Stimulated activated effector memory CD8-positive, alpha-beta T cell treated with anti-CD3 and anti-CD28 coated beads, Interleukin-12 subunit alpha, Interleukin-12 subunit beta, amount 100 ng/mL, for 72 hours (primary cell): ENCODE results near the gene ASZ1.

Experiments
- ATAC-seq: fragments of 150-1000 bp; cut with Tn5 transposase; 2 replicates; pipeline ENCODE4 v1.10.0; 2021
- DNase-seq, 2 donors: peaks; one replicate each; pipeline ENCODE4 v3.0.0; 2021 to 2022; ENCODE audit warnings: low spot score in 2 of 2
- H3K27ac Mint-ChIP-seq: one replicate; pipeline ENCODE4 v1.8.0; 2022; ENCODE audit warnings: mild to moderate bottlenecking, mixed read lengths
- H3K36me3 Mint-ChIP-seq: one replicate; pipeline ENCODE4 v1.8.0; 2022; ENCODE audit warnings: mild to moderate bottlenecking, mixed read lengths
- H3K4me1 Mint-ChIP-seq: one replicate; pipeline ENCODE4 v1.8.0; 2022; ENCODE audit warnings: mixed read lengths
- H3K4me3 Mint-ChIP-seq: one replicate; pipeline ENCODE4 v1.8.0; 2022; ENCODE audit warnings: mild to moderate bottlenecking, mixed read lengths
- H3K9me3 Mint-ChIP-seq: one replicate; pipeline ENCODE4 v1.8.0; 2022; ENCODE audit warnings: mixed read lengths

Gene ASZ1

DNA sequence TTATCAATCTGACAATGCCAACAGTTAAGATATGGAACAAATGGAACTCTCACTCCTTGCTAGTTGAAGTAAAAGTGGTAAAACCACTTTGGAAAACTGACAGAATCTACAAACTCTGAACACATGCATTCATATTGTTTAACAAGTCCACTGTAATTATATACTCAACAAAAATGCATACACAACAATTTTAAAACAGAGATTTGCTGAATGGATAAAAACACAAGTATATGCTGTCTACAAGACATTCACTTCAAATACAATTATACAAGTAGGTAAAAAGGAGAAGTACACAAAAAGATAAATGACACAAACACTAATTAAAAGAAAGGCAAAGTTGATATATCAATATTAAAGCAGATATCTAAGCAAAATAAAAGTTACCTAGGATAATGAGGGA, 95.3 kb downstream of the ASZ1 start:
- ATAC-seq (no peak), DNase-seq (no peak)
- H3K9me3 Mint-ChIP-seq = peaks cover 5% of the 10 kb centered on the region
- no peak overlapping the region for H3K4me3 Mint-ChIP-seq
- no peaks in the 10 kb centered on the region for H3K36me3 Mint-ChIP-seq
- no peak overlapping the region for H3K27ac Mint-ChIP-seq
- H3K4me1 Mint-ChIP-seq = no peaks in the 10 kb centered on the region

DNA sequence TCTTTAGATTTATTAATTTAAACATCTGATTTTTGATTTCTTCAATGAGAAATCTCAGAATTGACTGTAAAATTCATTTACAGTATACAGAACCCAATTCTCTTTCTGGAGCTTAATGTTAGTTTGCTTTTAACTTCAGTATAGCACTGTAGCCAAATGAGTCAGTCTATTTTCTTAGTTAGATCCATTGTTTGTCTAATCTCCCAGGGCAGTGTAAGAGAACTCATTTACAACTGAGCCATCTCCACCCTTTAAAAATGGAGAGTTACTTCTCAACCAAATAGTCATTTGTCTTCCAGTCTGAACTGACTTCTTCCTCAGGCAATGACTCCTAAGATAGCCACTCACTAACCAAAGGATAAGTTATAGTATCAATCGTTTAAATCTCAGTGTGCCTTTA, 101.5 kb downstream of the ASZ1 start:
- Mint-ChIP-seq H3K4me3 (no peak overlapping the region), H3K9me3 (peaks cover 4% of the 10 kb centered on the region), H3K36me3 (no peaks in the 10 kb centered on the region), H3K27ac (no peak overlapping the region), H3K4me1 (peaks cover 10% of the 10 kb centered on the region)
- ATAC-seq (no peak), DNase-seq (no peak)

DNA sequence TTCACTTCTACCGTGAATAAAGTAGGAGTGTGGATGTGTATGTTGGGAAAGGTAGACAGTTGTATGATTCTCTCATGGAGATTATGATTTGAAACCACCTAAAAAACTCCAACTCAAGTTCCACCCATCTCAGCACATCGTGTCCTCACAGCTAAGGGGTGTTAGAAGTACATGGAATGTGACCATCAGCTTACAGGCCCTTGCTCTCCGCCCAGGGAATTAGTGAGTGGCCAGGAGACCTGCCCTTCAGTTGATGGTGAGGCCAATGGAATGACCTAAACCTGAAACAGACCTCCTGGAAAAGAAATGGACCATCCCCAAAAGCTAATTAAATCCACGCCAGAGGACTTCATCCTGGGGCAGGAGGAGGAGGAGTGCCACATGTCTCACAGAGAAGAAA, 102.3 kb downstream of the ASZ1 start:
- peaks cover 10% of the 10 kb centered on the region for H3K4me1 Mint-ChIP-seq
- peaks cover 4% of the 10 kb centered on the region for H3K9me3 Mint-ChIP-seq
- H3K4me3 Mint-ChIP-seq = no peak overlapping the region
- no peaks in the 10 kb centered on the region for H3K36me3 Mint-ChIP-seq
- DNase-seq (no peak), ATAC-seq (no peak)
- no peak overlapping the region for H3K27ac Mint-ChIP-seq

DNA sequence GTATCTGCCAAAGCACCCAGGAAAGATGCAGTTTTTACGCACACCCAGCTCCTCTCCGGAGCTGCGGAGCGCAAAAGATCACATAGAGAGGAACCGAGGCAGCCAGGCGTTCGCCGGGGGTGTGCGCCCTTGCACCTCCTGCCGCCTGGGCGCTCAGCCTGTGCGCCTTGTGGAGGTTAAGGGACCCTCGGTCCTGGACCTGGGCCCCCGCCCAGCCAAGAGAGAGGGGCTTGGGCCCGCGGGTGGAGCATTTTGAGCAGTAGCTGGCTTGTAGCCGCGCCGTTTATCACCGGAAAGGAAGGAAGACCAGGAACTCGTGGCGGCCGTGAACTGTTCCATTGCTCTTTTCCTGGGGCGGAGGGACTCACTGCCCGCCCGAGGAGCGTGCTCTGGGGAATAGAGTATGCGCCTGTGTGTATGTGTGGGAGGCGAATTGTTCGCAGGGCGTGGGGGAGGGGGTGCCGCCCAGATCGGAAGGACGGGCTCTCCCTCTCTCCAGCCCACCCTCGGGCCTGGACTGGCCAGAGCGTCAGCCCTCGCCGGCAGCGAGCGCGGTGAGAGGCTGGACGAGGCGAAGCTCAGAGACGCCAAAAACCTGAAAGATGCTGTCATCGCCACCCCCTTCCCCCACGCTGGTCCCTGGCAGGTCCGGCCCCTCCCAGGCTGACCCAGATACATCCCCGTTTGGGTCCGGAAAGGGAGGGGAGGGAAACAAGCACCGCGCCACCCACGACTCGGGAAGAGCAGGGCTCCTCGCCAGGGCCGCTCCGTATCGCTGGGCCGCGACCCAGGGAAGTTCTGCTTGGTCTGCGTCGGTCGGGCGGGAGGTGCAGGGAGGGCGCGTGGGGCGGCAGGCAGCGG, 103.2 kb downstream of the ASZ1 start:
- Mint-ChIP-seq H3K4me1 (peaks cover 10% of the 10 kb centered on the region), H3K27ac (no peak overlapping the region), H3K9me3 (peaks cover 4% of the 10 kb centered on the region), H3K36me3 (no peaks in the 10 kb centered on the region), H3K4me3 (no peak overlapping the region)
- no peak for DNase-seq
- no peak for ATAC-seq

DNA sequence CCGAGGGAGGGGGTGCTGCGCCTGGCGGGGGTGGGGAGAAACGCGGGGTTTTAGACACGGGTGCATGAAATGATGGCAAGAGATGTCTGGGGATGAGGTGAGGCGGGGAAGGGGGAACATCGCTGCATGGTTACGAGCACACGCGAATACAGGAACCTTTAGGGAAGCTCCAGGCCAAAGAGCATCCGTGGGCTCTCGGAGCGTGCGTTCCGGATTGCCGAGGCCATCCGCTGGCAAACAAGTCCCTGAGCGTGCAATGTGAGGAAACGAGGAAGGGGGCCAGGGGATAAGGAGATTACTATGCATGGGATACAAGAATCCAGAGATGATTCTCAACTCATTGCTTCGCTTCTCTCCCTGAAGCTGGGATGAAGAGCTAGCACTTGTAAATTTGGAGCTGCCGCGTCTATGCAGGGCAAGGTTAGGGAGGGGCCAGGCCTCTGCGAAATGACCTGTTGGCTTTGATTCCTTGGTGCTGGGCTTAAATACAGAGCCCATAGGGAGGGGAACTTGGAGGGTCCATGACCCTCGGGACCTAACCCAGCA, 103.9 kb downstream of the ASZ1 start:
- Mint-ChIP-seq H3K4me1 (peaks cover 10% of the 10 kb centered on the region), H3K4me3 (no peak overlapping the region), H3K36me3 (no peaks in the 10 kb centered on the region), H3K9me3 (no peaks in the 10 kb centered on the region), H3K27ac (no peak overlapping the region)
- DNase-seq = no peak
- ATAC-seq = no peak

DNA sequence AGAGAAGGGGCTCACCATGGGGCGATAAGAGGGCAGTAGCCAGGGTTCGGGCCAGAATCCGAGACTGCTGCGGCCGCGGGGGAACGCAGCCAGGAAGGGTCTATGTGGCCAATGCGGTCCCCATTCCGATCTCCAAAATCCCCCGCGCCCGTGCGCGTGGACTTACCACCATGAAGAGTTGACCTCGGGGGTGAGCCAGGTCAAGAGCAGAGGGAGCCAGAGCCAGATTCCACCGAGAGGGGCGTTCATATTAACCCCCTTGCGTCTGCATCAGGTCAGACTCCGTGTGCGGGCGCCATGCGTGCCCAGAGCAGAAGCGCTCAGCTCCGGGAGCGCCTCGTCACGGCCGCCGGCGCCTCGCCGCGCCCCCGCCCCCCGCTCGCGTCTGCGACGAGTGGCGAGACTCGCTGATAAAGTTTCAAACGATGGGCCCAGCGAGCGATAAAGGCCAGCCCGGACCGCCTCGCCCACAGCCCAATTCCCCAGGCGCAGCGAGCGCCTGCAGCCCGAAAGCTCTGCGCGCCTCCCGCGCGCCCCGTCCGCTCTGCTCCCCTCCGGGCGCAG, 104.5 kb downstream of the ASZ1 start, which contains the start of gene WNT2:
WNT2 (minus strand) TSS at position 318 of the 564 bp plus-strand sequence; CDS start at position 249, 69 bp downstream.
- DNase-seq (no peak), ATAC-seq (no peak)
- H3K4me1 Mint-ChIP-seq = peaks cover 10% of the 10 kb centered on the region
- H3K36me3 Mint-ChIP-seq = no peaks in the 10 kb centered on the region
- H3K27ac Mint-ChIP-seq = no peak within 1 kb of the TSS
- no peak within 1 kb of the TSS for H3K4me3 Mint-ChIP-seq
- no peaks in the 10 kb centered on the region for H3K9me3 Mint-ChIP-seq

DNA sequence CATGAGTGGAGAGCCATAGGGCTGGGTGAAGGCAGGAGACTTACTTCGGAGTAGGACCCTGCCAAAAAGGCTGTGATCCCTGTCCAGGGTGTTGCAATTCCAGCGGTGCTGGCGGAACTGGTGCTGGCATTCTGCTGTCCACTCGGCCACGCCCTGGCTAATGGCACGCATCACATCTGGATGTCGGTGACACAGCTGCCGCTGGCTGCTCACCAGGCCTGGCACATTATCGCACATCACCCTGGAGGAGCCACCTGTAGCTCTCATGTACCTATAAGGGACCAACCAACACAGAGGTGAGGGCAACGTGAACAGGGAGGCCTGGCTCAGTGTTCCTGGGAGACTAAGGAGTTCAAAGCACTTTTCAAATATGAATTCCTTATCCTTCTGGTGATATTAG, 106.8 kb downstream of the ASZ1 start:
- no peak overlapping the region for H3K4me3 Mint-ChIP-seq
- H3K27ac Mint-ChIP-seq = no peak overlapping the region
- H3K4me1 Mint-ChIP-seq = peaks cover 10% of the 10 kb centered on the region
- no peaks in the 10 kb centered on the region for H3K9me3 Mint-ChIP-seq
- ATAC-seq (peak; percentile 30), DNase-seq (no peak)
- H3K36me3 Mint-ChIP-seq = no peaks in the 10 kb centered on the region

DNA sequence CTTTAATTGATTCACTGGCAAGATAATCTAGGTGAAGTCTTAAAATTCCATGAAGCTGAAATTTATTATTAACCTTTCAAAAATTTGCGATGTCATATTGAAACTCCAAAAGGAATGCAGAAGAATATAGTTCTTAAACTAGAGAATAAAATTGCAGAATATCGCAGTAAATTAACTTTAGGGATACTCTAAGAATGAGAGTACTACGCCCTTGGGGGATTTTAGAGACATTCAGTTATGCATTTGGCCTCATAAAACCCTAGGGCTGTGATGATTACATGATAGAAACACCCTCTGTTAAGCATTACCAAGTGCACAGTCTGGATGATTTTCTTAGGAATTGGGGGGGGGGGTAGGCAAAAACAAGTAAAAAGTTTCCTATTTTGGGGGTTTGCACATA, 108.1 kb downstream of the ASZ1 start:
- no peak for DNase-seq
- no peak for ATAC-seq
- Mint-ChIP-seq H3K4me1 (peaks cover 10% of the 10 kb centered on the region), H3K4me3 (no peak overlapping the region), H3K9me3 (no peaks in the 10 kb centered on the region), H3K36me3 (no peaks in the 10 kb centered on the region), H3K27ac (no peak overlapping the region)

DNA sequence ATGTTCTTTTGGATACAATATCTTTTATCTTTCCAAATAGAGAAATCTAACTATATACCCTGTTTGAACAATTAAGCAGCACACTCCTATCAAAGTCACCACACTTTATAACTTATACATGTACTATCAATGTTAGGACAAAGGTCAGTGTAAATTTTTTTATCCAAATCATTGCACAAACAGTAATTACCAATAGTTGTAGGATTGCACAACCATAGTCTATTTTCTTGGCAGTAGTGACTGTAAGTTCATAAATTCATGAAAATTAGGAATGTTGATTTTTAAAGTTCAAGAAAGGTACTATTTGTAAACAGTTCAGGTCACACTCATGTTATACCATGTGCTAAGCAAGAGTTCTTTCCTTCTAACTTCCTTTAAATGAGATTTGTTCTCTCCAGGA, 113.7 kb downstream of the ASZ1 start:
- H3K27ac Mint-ChIP-seq = no peak overlapping the region
- no peaks in the 10 kb centered on the region for H3K9me3 Mint-ChIP-seq
- H3K4me3 Mint-ChIP-seq = no peak overlapping the region
- H3K4me1 Mint-ChIP-seq = no peaks in the 10 kb centered on the region
- no peaks in the 10 kb centered on the region for H3K36me3 Mint-ChIP-seq
- no peak for DNase-seq
- no peak for ATAC-seq
